ENCODE results near the gene AGBL3. TPM values are rescaled to one million over a fixed set of nuclear protein-coding genes. Genes with fewer than 3 reads are reported as not detected.

AGBL3 gene
- total and polyA plus RNA-seq, 4 donors = 0.67 to 3.1 (median 1.8) TPM

- WGBS = under 1% methylated on average over 13 of the region's 13 CpGs
- Histone ChIP-seq H3K4me3 (ENCODE audit: low read depth in 1 of 3, low read length in 3 of 3) (peak within 1 kb of the TSS; percentile 49 to 99 (median 93)), H3K36me3 (ENCODE audit: control insufficient read depth in 4 of 4, insufficient read depth in 3 of 4, low read depth in 1 of 4, low read length in 3 of 4) (peaks cover 2 to 9% (median 5%) of the 10 kb centered on the region in 4 donors), H3K4me1 (ENCODE audit: control insufficient read depth in 4 of 4, insufficient read depth in 4 of 4, low read length in 3 of 4) (peaks cover 2 to 45% (median 20%) of the 10 kb centered on the region in 4 donors), H3K27ac (ENCODE audit: low read depth in 1 of 2, low read length in 2 of 2) (peak within 1 kb of the TSS; percentile 94 to 100), H3K27me3 (ENCODE audit: control insufficient read depth in 4 of 4, insufficient read depth in 4 of 4, low read length in 3 of 4) (no peaks in the 10 kb centered on the region), H3K9me3 (ENCODE audit: control insufficient read depth in 4 of 4, low read length in 3 of 4) (no peaks in the 10 kb centered on the region), H3K9ac (ENCODE audit: low read depth in 1 of 2, low read length in 2 of 2) (peak within 1 kb of the TSS; percentile 89 to 100)
- DNase-seq (ENCODE audit: low spot score) = peak; percentile 58
- TF ChIP-seq ATF3 (IDR thresholded peaks at IDR 0.05) (peak; percentile 80), TAF1 (conservative IDR thresholded peaks at IDR 0.05) (peak; percentile 68), YY1 (IDR thresholded peaks at IDR 0.05) (peak; percentile 79), FOXA1 (IDR thresholded peaks at IDR 0.05) (peak; percentile 97), GABPA (IDR thresholded peaks at IDR 0.05 in 1 of 2, conservative IDR thresholded peaks at IDR 0.05 in 1 of 2) (no peak), SP1 (IDR thresholded peaks at IDR 0.05) (peak; percentile 77), EGR1 (IDR thresholded peaks at IDR 0.05; ENCODE audit: low read depth in 2 of 2) (peak; percentile 22 to 56), CTCF (IDR thresholded peaks at IDR 0.05; ENCODE audit: low read depth, low read length, missing input control) (no peak), JUND (IDR thresholded peaks at IDR 0.05) (peak; percentile 92 to 98), NR2F2 (IDR thresholded peaks at IDR 0.05) (no peak), HNF4A (conservative IDR thresholded peaks at IDR 0.05) (peak; percentile 75 to 86), HNF4G (IDR thresholded peaks at IDR 0.05) (peak; percentile 41), REST (IDR thresholded peaks at IDR 0.05) (peak; percentile 80), RXRA (IDR thresholded peaks at IDR 0.05) (peak; percentile 69 to 81), FOXA2 (IDR thresholded peaks at IDR 0.05) (peak; percentile 98), RAD21 (IDR thresholded peaks at IDR 0.05) (peak; percentile 14 to 39), MAX (IDR thresholded peaks at IDR 0.05) (peak; percentile 82), ZBTB33 (IDR thresholded peaks at IDR 0.05) (peak; percentile 65)
These were observed 161.8 kb downstream of the AGBL3 start, which contains the start of gene TMEM140 for GRCh38 chr7:135147899-135148721. Gene TMEM140 (plus strand): TSS chr7:135148072. CDS start chr7:135164442, 16,370 bp downstream.

All from liver (tissue), 9 donors.